HCT116 (cell line): ENCODE measurements around the gene NTSR1. TPM values are rescaled to one million over a fixed set of nuclear protein-coding genes. Genes with fewer than 3 reads are reported as not detected.

Source experiments
- ATAC-seq: fragments of 200-7000 bp; cut with Tn5 transposase; 2 replicates; pipeline ENCODE4 v1.9.1; 2020; ENCODE audit warnings: mild to moderate bottlenecking, moderate library complexity
- BruUV-seq: library from RNA; stranded (reverse); fragments of 400-500 nt; replicated peaks from 2 replicates; lab custom pipeline; 2021; lab: Mats Ljungman, UMichigan
- CTCF ChIA-PET: fragments of 300-600 bp; sonication (Branson Sonifier 250); formaldehyde crosslinking; loops from one replicate; lab custom pipeline; 2021; ENCODE audit warnings: antibody characterized with exemption; lab: Charles Lee
- POLR2A ChIA-PET: fragments of 300-600, 350-600 bp; sonication (Branson Sonifier 250); formaldehyde crosslinking; loops from one replicate; lab custom pipeline; 2021; ENCODE audit warnings: antibody characterized with exemption; lab: Charles Lee
- RAD21 ChIA-PET, 2 experiments: fragments of 300-600 bp; sonication (Branson Sonifier 250); formaldehyde crosslinking; loops; one replicate each; lab custom pipeline; 2023; ENCODE audit warnings: low total read pairs in 2 of 2; ENCODE audit not compliant: uncharacterized antibody in 2 of 2, unreplicated experiment in 2 of 2, low non-redundant PET in 1 of 2; lab: Charles Lee
- DNase-seq: peaks from one replicate; pipeline ENCODE4 v3.0.0-alpha.2; 2010; ENCODE audit warnings: low read depth, low spot score
- H2AFZ ChIP-seq: fragments of 200-600 bp; shearing (Covaris generic), sonication (generic); 2 replicates; pipeline ENCODE4 v1.6.1; 2017; ENCODE audit warnings: low read depth, mixed run types, mixed read lengths, antibody characterized with exemption, low read length; ENCODE audit not compliant: poor library complexity, severe bottlenecking
- H3K27ac ChIP-seq: 2 replicates; pipeline ENCODE4 v1.5.1; 2012; ENCODE audit warnings: low read depth, low read length
- H3K27me3 ChIP-seq: fragments of 200-600 bp; sonication (generic); 2 replicates; pipeline ENCODE4 v1.6.1; 2016; ENCODE audit warnings: mixed run types, low read length, mixed read lengths; ENCODE audit not compliant: insufficient read depth
- H3K36me3 ChIP-seq, 2 experiments: fragments of 200-500 bp in 1 of 2; fragments of 200-600 bp in 1 of 2; sonication (Bioruptor generic) in 1 of 2; sonication (generic) in 1 of 2; 2 replicates each; pipeline versions ENCODE4 v1.5.1 to v1.6.1; 2014 to 2016; ENCODE audit warnings: low read length in 2 of 2, inconsistent platforms in 1 of 2, mixed read lengths in 1 of 2, mixed run types in 1 of 2; ENCODE audit not compliant: insufficient read depth in 2 of 2, control insufficient read depth in 1 of 2
- H3K4me1 ChIP-seq, 2 experiments: fragments of 200-600 bp in 1 of 2; sonication (generic) in 1 of 2; 2 replicates each; pipeline versions ENCODE4 v1.5.1 to v1.6.1; 2012 to 2017; ENCODE audit warnings: low read length in 2 of 2, inconsistent platforms in 1 of 2, mild to moderate bottlenecking in 1 of 2, mixed read lengths in 1 of 2, mixed run types in 1 of 2, moderate library complexity in 1 of 2; ENCODE audit not compliant: insufficient read depth in 2 of 2, control insufficient read depth in 1 of 2
- H3K4me2 ChIP-seq: fragments of 200-600 bp; sonication (generic); 2 replicates; pipeline ENCODE4 v1.6.1; 2017; ENCODE audit warnings: mixed run types, low read length, mixed read lengths
- H3K4me3 ChIP-seq, 2 experiments: fragments of 200-600 bp in 1 of 2; sonication (generic) in 1 of 2; replicated peaks in 1 of 2; 2 replicates each; pipeline ENCODE4 v1.5.1; 2011 to 2016; ENCODE audit warnings: low read length in 2 of 2, control low read depth in 1 of 2, low read depth in 1 of 2, mild to moderate bottlenecking in 1 of 2, mixed read lengths in 1 of 2, mixed run types in 1 of 2
- H3K79me2 ChIP-seq: fragments of 200-600 bp; sonication (generic); 2 replicates; pipeline ENCODE4 v1.6.1; 2017; ENCODE audit warnings: mild to moderate bottlenecking, mixed run types, low read length, moderate library complexity, mixed read lengths; ENCODE audit not compliant: insufficient read depth
- H3K9ac ChIP-seq: fragments of 200-600 bp; sonication (generic); 2 replicates; pipeline ENCODE4 v1.6.1; 2016; ENCODE audit warnings: low read length, mixed read lengths
- H3K9me2 ChIP-seq: fragments of 200-600 bp; sonication (generic), shearing (Covaris generic); 2 replicates; pipeline ENCODE4 v1.6.1; 2017; ENCODE audit warnings: mixed run types, mild to moderate bottlenecking, moderate library complexity; ENCODE audit not compliant: insufficient read depth
- H3K9me3 ChIP-seq, 2 experiments: fragments of 200-500 bp in 1 of 2; fragments of 200-600 bp in 1 of 2; sonication (Bioruptor generic) in 1 of 2; sonication (generic) in 1 of 2; 2 replicates each; pipeline ENCODE4 v1.6.1; 2014 to 2017; ENCODE audit warnings: low read length in 2 of 2, mixed read lengths in 2 of 2, inconsistent platforms in 1 of 2, low read depth in 1 of 2, mild to moderate bottlenecking in 1 of 2, mixed run types in 1 of 2, moderate library complexity in 1 of 2; ENCODE audit not compliant: control insufficient read depth in 1 of 2, insufficient read depth in 1 of 2
- H4K20me1 ChIP-seq: fragments of 200-600 bp; sonication (generic), shearing (Covaris generic); 2 replicates; pipeline ENCODE4 v1.6.1; 2017; ENCODE audit warnings: mixed run types, mild to moderate bottlenecking, moderate library complexity; ENCODE audit not compliant: insufficient read depth
- CBX3 ChIP-seq: IDR thresholded peaks from 2 replicates; pipeline ENCODE4 v1.6.1; 2012; ENCODE audit warnings: low read depth
- ZBTB33 ChIP-seq: IDR thresholded peaks from 2 replicates; pipeline ENCODE4 v1.6.1; 2011; ENCODE audit warnings: mild to moderate bottlenecking, low read length, moderate library complexity; ENCODE audit not compliant: insufficient replicate concordance; ENCODE audit errors: extremely low read depth
- ZFX ChIP-seq: fragments of 450-650 bp; IDR thresholded peaks from 2 replicates; pipeline ENCODE4 v1.6.1; 2017
- intact Hi-C: fragments of 100-400 bp; cut with micrococcal nuclease; formaldehyde crosslinking; loops from 2 replicates; pipeline ENCODE4 v1.10.0; 2022
- total RNA-seq: library from RNA; stranded (reverse); gene quantifications from one replicate; pipeline ENCODE4 v1.2.1, GENCODE V29; 2021; ENCODE audit not compliant: unreplicated experiment

The NTSR1 gene
- total RNA-seq, 1 experiment from 2014 or later, result 187 TPM

GRCh38 chr20:62665826-62666735, 42.6 kb upstream of the NTSR1 start:
- ATAC-seq, result no peak
- Histone ChIP-seq H3K9ac (no peak overlapping the region), H3K4me1 (peaks cover 6 to 24% of the 10 kb centered on the region in 2 experiments; a peak in 2 of 4 replicates), H3K27me3 (no peaks in the 10 kb centered on the region), H3K4me3 (no peak overlapping the region), H3K4me2 (no peak overlapping the region), H2AFZ (no peak overlapping the region), H3K79me2 (no peaks in the 10 kb centered on the region; the same call in 1 of the 2 replicates), H3K9me2 (no peaks in the 10 kb centered on the region), H4K20me1 (no peaks in the 10 kb centered on the region), H3K9me3 (no peaks in the 10 kb centered on the region), H3K27ac (peak overlapping the region; percentile 48; the same call in 1 of the 2 replicates), H3K36me3 (peaks cover 17 to 52% of the 10 kb centered on the region in 2 experiments; a peak in 3 of 4 replicates)
- RAD21 ChIA-PET, result interaction anchor here in 1 of 2 experiments (0.6 kb wide), 1 partner anchor 74 kb away, joined by 3 read pairs; no protein-coding TSS in a partner anchor
- no peak for DNase-seq
- intact Hi-C loops, result no loop called here
- BruUV-seq, result no TSS peak
- TF ChIP-seq ZFX (no peak), CBX3 (no peak), ZBTB33 (no peak)
- CTCF ChIA-PET, result interaction anchor here (2.3 kb wide), 1 partner anchor 125 kb away, joined by 7 read pairs; no protein-coding TSS in a partner anchor
- POLR2A ChIA-PET, result interaction anchor here (0.6 kb wide), 1 partner anchor 85 kb away, joined by 3 read pairs; no protein-coding TSS in a partner anchor
